Stimulated activated CD8-positive, alpha-beta memory T cell treated with anti-CD3 and anti-CD28 coated beads, Interleukin-15, amount 100 ng/mL, for 1 hour (primary cell): Measurements from ENCODE around the gene SCRN1.
"Not testable (repeated sequence)": the region's sequence is repeated elsewhere in the genome, so short reads cannot be mapped to it uniquely, and the experiment has no call there.

ENCODE experiments used
- DNase-seq: peaks from one replicate; pipeline ENCODE4 v3.0.0-alpha.2; 2020; ENCODE audit warnings: low read depth

SCRN1 gene

DNA sequence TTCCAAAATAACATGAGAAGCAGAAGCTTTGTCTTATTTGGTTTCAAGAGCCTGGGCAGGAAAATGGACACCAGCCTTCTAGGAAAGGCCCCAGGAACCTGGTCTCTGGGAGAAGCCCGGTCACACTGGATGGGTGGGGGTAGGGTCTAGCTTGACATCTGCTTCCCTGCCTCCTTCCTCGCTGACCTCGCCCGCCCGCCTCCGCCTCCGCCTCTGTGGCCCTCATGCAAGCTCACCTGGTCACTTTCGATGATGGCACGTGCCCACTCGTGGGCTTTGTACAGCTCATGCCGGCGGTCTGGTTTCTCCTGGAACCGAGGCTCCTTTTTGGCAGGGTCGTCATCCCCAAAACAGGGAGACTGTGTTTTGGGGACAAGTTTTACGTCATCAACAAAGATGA lies 63.4 kb downstream of the SCRN1 start:
- no peak for DNase-seq

DNA sequence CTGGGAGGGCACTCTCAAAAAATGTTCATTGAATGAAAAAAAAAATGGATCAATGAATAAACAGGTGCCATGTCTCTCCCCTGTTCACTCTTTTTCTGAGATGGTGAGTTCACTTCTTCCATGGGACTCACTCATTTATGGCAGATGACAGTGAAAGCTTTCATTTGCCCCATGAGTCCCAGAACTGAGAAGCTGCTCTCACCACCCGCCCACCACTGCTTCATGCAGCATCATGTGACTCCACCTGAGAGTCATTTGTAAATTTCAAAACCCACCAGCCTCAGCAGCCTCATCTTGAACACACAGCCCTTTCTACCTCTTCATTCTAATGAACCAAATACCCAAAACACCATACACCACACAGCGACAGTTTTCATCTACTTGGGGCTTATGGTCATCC lies 64.9 kb downstream of the SCRN1 start:
- no peak for DNase-seq

DNA sequence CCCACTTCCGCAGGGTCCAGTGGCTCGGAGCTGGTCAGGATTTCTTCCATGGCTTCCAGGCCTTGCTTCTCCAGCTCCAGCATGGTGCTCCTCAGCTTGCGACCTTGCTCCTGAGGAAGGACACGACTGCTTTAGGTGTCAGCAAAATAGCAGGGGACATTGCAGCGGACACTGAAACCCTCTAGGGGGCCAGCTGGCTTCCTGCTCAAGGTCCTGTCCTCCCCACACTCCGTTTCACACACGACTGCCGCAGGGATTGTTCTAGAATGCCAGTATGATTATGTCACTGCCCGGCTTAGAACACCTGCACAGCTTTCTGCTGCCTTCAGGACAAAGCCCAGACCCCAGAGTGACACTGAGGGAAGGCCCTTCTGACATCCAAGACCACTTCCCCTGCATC lies 65.6 kb downstream of the SCRN1 start:
- no peak for DNase-seq

DNA sequence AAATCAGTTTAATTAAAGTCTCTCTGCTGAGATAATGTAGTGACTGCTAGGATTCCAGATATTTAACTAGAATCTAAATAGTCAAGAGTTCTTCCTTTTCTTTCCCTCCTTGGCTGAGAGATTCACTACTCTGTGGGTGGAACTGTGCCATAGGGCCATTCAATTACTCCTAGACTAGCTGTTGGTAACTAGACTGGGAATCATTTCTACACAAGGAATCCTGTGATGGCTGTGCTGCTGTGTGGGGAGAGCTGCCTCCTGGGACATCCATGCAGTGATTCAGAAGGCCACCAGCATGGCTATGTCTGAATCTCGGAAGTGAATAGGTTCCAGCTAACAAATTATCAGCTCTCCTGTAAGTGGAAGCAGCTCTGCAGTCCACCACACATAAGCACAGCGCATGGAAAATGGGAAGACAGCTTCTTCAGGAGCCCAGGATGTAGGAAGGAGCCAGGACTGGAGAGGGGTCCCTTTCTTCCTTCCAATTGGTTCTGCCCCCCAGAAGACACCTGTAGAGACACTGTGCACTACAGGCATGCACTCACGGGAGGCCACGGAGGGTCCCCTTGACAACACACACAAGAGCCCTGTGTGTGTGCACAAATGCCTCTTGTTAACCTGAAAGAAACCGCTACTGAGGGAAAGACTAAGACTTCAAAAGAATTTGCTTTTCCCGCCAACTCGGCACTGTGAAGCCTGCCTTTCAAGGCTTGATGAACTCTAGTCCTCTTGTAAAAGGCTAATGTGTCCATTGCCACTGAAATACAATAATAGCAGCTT lies 66.5 kb downstream of the SCRN1 start:
- DNase-seq, result no peak

DNA sequence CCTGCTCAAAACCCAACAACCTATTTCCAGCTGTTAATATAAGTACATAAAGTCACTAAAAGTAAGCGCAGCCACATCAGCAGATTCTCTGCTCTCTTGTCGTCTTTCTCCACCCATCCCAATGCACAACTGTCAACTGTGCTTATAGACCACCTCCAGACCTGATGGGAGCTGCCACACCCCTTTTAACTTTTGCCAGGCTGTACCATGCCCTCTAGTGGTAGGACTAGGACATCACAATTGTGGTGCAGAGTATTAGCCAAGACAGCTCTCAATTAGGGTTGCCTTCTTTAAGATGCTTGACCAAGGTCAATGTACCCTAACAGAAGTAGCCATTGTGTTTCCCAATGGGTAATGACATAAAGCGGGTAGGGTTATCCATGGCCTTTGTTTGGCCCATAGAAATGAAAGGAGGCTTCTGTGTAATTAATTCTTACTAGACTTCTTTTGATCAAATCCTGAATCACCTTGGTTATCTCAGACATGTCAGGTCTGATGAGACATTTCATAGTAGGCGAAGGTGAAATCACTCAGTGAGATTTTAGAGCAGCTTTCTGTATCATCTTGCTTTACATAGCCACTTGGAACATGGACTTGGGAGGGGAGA lies 68.1 kb downstream of the SCRN1 start:
- no peak for DNase-seq

DNA sequence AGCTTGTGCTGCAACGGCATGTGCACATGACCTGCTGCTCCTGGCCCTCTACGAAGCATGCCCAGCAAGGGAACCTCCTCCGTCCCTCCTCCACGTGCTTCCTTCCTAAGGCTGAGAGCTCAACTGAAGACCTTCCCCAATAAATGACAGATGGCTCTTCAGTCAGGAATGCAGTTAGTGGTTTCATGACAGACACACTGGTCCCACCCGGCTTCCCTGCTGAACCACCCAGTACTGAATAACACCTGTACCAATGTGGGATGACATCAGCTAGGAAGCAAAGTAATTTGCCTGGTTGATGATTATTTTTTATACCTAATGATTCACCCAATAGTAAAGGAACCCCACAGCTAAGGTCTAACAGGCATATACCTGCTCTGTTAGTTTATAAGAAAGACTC lies 69.1 kb downstream of the SCRN1 start:
- DNase-seq, result no peak

DNA sequence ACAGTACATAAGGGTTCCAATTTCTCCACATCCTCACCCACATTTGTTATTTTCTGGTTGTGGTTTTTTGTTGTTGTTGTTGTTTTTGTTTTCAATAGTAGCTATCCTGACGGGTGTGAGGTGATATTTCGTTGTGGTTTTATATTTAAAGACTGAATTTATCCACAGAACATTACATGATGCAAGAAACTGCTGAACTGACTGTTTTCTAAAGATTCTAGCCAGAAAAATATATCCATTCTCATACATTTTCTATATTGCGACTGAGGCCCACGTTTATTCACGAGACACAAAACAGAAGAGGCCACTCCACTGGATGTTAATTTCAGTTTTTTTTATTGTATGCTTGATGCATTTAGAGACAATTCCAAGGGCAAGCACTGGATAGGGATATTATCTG lies 69.8 kb downstream of the SCRN1 start:
- DNase-seq, result no peak

DNA sequence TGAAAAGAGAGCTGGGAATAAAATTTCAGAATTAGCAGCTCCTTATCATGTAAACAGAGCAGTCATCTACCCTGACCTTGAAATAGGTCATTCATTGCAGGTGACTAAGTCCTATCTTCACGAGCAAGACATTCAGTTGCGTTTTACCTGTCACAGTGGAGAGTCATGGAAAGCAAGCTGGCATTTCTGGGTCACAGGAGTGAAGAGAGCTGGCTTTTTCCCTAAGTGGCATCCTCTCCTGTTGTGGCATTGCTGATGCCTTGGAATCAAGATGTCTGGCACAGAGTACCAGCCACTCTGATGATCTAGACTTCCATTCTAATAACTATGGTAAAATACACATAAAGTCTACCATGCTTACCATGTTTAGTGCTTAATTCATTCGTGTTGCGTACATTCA lies 70.8 kb downstream of the SCRN1 start:
- DNase-seq, result no peak

DNA sequence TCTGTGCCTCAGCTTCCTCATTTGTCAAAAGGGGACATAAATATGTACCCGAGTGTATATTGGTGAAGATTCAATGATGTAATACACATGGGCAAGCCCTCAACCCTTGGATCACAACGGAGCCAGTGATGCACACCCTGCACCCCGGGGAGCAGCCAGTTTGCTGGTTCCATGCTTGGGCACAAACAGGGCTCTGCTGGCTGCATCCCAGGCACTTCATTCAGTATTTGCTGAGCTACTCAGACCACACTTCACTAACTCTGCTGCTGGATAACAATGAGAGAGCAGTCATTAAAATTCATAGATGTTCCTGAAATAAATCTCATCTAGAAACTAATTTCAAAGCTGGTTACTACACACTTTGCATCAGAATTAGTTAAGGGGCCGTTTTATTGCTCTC lies 72.0 kb downstream of the SCRN1 start:
- no peak for DNase-seq

DNA sequence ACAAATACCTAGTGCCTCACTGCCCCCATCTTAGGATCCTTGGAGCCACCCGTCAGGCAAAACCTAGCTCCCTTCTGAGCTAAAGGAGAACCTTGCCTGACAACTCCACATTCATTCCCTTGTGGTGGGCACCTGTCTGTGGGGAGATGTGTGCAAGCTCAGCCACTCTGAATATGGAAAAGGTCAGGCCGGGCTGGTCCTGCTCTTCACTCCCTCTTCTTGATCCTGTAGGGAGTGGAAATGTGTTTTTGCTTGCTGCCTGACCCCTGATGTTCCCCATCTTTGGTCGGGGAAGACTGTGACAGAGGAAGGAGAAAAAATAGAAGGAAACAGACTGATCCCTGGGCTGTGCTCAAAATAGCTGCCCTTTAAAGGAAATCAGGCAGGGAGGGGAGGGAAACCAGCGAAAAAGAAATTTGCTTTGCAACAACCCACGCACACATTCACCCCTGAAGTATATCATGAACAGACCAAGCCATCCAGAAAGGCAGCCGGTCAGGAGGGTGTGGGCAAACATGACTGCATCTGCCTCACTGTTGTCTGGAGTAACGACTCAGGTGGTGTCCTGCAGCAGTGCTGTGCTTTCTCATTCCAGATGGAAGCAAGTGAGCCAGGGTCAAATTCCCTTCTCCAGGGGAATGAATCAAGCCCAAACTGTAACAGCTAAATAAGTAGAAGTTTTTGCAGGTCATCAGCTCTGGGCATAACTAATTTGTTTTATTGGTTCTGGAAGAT lies 74.0 kb downstream of the SCRN1 start:
- no peak for DNase-seq

DNA sequence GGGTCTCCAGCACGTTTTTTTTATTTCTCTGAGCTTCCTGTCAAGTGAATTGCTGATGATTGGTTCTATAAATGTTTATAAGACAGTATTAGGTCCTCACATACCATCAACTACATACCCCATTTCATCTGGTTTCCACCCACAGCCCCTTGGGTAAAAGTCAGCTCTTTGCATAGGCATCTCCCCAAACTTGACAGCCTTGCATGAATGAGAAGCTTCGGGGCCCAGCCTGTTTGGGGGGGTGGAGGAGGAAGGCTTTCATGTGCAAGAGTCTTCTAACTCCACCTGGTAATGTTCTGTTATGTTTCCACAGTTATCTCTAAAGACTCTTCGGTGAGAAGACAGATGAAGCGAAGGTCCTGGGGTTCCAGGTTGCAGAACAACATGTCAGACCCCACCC lies 75.4 kb downstream of the SCRN1 start:
- no peak for DNase-seq

DNA sequence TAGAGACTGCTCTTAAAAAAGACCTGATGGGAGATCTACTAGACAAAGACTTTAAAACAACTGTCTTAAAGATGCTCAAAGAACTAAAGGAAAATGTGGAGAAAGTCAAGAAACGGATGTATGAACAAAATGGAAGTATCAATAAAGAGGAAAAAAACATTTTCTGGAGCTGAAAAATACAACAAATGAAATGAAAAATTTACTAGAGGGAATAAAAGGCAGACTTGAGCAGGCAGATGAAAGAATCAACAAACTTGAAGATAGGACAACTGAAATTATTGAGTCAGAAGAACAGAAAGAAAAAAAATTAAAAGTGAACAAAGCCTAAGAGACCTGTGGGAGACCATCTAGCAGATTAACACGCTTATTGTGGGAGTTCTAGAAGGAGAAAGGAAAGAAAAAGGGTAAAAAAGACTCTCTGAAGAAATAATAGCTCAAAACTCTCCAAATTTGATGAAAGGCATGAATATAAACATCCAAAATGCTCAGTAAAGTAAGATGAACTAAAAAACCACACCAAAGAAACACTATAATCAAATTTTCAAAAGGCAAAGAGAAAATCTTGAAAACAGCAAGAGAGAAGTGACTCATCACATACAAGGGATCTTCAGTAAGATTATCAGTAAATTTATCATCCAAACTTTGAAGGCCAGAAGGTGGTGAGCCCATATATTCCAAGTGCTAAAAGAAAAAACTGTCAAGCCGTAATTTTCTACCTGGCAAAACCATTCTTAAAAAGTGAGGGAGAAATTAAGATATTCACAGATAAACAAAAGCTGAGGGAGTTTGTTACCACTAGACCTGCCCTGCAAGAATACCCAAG lies 83.2 kb downstream of the SCRN1 start:
- no peak for DNase-seq

DNA sequence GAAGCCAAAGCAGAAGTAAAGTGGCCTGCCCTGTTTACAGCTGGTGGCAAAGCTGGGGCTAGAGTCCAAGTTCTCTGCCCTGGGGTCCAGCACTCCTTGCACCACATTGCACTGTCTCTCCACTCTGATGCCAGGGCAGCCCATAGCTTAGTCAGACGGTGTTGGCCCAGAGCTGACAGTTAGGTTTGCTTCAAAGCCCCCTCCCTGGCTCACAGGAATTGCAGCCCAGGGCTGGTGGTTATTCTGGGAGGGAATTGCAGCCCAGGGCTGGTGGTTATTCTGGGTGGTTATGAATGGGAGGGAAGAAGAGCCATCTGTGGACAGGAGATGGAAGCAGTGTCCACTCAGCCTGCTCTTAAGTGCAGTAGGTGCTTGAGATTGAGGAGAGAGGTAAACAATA lies 88.9 kb downstream of the SCRN1 start:
- DNase-seq, result no peak

DNA sequence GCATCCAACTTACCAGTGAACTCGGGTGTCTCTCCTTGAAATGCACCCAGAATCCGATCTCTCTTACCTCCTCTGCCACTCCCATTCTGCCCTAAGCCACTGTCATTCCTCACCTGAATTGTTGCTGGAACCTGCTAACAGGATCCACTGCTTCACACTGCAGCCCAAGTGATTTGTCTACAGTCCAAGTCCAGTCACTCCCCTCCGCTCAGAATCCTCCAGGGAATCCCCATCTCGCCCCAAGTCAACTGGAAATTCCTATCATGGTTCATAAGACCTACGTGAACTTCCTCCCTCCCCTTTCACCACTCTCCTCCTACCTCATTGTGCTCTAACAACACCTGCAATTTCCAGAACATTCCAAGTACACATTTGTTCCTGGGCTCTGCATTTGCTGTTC lies 91.3 kb downstream of the SCRN1 start:
- no peak for DNase-seq

DNA sequence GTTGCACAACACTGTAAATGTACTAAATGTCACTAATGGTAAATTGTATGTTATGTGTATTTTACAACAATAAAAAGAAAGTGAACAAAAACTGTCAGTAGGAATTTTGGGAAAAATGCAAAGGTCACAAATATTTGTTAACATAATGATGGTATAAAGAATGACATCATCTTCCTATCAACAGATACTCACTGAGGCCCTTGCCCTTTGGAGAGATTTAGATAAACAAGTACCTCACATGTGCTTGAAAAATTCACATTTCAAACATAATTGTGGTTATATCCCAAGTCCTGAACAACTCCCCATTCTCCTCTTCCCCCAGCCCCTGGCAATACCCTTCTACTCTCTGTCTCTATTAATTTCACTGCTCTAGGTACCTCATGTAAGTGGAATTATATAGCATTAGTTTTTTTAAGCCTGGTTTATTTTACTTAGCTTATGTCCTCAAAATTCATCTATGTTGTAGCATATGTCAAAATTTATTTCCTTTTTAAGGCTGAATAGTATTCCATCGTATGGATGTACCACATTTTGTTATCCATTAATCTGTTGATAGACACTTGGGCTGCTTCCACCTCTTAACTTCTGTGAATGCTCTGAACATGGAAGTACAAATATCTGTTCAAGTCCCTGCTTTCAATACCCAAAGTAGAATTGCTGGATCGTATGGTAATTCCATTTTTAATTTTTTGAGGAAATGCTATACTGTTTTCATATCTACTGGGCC lies 92.8 kb downstream of the SCRN1 start:
- no peak for DNase-seq

DNA sequence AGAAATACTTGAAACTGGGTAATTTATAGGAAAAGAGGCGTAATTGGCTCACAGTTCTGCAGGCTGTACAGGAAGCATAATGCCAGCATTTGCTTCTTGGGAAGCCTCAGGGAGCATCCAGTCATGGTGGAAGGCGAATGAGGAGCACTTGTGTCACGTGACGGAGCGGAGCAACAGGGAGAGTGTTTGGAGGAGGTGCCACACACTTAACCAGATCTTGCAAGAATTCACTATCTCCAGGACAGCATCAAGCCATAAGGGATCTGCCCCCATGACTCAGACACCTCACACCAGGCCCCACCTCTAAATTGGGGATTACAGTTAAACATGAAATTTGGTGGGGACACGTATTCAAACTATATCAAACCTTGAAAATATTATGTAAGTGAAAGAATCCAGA lies 94.0 kb downstream of the SCRN1 start:
- DNase-seq, result no peak

DNA sequence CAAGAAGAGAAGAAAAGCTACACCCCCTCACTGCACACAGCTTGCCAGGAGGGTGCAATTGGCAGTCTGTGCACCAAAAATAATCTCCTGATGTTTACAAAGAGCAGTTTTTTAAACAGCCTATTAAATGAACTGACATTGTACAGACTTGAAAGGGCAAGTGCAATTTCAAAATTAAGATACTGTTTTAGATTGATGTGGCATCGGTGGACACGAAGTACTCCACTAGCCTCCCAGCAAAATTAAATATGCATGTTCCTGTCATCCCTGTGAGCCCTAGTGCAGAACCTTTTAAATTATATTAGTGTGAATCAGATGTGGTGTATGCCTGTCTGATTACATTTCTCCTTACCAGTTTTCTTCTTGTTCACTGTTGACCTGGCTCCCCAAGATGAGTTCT lies 95.3 kb downstream of the SCRN1 start:
- no peak for DNase-seq

DNA sequence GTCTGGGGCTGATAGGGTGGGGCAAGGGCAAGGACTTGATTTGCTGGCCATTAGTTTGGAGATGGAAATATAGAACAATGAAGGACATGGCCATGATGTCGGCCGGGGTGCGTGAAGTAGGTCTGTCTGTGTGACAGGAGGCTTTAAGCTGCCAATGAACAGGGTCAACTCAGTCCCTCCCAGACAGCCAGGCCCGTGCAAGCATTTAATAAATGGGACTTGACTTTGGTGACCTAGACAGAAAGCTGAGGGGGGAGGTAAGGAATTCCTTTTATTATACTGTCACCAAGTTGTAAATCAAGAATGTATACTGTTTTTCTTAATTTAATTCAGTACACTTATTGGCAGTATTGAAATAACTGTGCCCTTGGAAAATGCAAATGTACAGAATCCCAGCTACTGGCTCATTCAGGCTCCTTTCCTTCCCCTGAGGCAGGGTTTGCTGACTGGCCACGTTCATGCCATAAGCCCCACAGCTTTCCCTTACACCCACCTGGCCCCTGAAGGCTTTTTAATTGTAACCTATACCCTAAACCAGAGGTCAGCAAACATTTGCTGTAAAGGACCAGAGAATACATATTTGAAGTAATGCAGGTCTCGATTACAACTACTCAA lies 96.1 kb downstream of the SCRN1 start:
- no peak for DNase-seq

DNA sequence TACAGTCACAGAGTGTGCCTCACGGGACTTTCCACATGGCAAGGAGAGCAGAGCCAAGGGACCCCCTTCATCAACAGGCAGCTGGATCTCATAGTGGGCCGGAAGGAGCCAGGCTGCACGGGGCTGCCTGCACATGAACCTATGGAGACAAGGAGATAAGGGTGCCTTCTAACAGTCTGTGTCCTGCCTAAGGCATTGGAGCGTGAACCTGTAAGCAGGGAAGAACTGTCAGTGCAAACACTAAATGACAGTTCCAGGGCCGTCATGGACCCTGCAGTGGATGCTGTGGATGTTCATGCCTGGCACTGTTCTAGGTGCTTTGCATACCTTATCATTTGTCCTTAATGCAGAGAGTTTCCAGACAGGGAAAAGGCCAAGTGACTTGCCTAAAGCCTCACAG lies 97.4 kb downstream of the SCRN1 start:
- DNase-seq, result no peak

DNA sequence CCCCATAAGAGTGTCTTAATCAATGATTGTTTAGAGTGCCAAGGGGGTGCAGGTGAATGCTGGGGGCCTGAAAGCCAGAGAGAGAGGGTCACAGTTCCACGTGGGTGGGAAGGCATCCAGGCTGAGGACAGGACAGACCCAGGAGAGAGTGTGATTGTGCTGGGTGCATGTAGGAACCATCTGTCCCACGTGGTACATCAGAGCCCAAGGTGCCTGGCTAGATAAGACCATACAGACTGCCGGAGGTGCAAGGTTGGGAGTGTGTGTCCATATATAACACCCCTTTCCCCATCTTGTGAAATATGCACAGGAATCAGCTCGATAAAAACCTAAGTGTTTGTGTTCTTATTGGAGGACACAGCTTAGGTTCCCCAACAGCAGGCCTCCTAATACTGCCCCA lies 97.8 kb downstream of the SCRN1 start:
- no peak for DNase-seq

DNA sequence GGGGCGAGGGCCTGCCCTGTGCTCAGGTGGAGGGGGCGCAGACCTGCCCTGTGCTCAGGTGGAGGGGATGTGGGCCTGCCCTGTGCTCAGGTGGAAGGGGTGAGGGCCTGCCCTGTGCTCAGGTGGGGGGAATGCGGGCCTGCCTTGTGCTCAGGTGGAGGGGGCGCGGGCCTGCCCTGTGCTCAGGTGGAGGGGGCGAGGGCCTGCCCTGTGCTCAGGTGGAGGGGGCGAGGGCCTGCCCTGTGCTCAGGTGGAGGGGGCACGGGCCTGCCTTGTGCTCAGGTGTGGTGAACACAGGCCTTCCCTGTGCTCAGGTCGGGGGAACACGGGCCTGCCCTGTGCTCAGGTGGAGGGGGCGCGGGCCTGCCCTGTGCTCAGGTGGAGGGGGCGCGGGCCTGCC lies 98.8 kb downstream of the SCRN1 start:
- not testable (repeated sequence) for DNase-seq
